Esophagus (tissue), 2 donors: Measurements from ENCODE around the gene ASIC3. TPM values are rescaled to one million over a fixed set of nuclear protein-coding genes. Genes with fewer than 3 reads are reported as not detected.

ENCODE experiments used
- H3K27ac ChIP-seq, 2 donors: one replicate each; pipeline ENCODE4 v1.5.1; 2013; ENCODE audit warnings: low read depth in 2 of 2, mild to moderate bottlenecking in 2 of 2, inconsistent platforms in 1 of 2, low read length in 1 of 2, moderate library complexity in 1 of 2
- H3K27me3 ChIP-seq, 2 donors: one replicate each; pipeline ENCODE4 v1.6.1; 2013; ENCODE audit warnings: low read length in 2 of 2, control low read depth in 1 of 2, mild to moderate bottlenecking in 1 of 2; ENCODE audit not compliant: insufficient read depth in 2 of 2, control insufficient read depth in 1 of 2
- H3K36me3 ChIP-seq, 2 donors: one replicate each; pipeline ENCODE4 v1.6.1; 2013; ENCODE audit warnings: low read length in 1 of 2; ENCODE audit not compliant: control insufficient read depth in 2 of 2, insufficient read depth in 2 of 2
- H3K4me1 ChIP-seq, 2 donors: one replicate each; pipeline ENCODE4 v1.6.1; 2013; ENCODE audit warnings: low read length in 1 of 2; ENCODE audit not compliant: control insufficient read depth in 2 of 2, insufficient read depth in 2 of 2
- H3K4me3 ChIP-seq, 2 donors: one replicate each; pipeline ENCODE4 v1.5.1; 2013; ENCODE audit warnings: low read length in 2 of 2, mild to moderate bottlenecking in 2 of 2, low read depth in 1 of 2, moderate library complexity in 1 of 2
- H3K9me3 ChIP-seq, 2 donors: one replicate each; pipeline ENCODE4 v1.6.1; 2013; ENCODE audit warnings: mild to moderate bottlenecking in 2 of 2, low read depth in 1 of 2, low read length in 1 of 2, moderate library complexity in 1 of 2; ENCODE audit not compliant: control insufficient read depth in 2 of 2, insufficient read depth in 1 of 2
- WGBS, 2 donors: extraction: QIAGEN DNeasy Blood & Tissue Kit; methylation state at CpG; one replicate each; pipeline ENCODE4 v1.1.7; 2013; 5-methylcytosine and 5-hydroxymethylcytosine counted together
- polyA plus RNA-seq, 2 donors: library from polyadenylated mRNA; stranded (reverse); fragments of 200-250 nt; gene quantifications; one replicate each; pipeline ENCODE4 v1.2.3, GENCODE V29; 2013
- donor health status: healthy with polysubstance abuse.
- donor health status: Bipolar disorder and iron deficiency.

The ASIC3 gene
- polyA plus RNA-seq, 2 donors, result 1.1 to 4.2 TPM

DNA sequence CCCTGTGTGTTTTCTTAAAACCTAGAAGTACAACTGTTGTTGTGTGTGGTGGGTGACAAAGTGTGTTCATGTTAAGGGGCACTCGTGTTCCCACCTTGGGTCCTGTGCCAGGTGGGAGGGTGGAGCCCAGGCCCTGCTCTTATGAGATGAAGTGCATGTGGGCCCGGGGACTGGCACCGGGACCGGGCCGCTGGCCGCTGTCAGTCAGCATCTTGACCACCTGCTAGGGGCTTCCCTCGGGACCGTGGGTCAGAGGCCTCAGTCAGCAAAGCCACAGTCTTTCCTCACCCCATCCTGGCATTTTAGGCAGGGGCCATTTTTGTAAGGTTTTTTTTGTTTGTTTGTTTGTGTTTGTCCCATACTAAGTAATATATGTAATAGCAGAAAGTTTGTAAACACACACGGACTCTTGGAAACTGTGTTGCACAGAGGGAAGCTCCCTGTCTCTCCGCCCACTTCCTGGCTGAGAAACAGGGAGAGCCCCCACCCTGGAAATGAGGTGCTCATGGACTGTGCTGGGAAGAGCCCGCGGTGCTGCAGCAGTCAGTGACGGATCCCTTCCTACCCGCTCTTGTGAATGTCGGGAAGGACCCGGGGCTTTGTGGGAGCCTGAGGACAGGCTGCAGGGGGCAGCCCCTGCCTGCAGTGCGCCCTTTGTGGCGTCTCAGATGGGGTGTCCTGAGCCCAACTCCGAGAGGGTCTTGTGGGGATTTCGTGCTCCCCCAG, 51.3 kb downstream of the ASIC3 start:
- Histone ChIP-seq H3K9me3 (no peaks in the 10 kb centered on the region), H3K4me1 (peaks cover 2 to 5% of the 10 kb centered on the region in 2 donors), H3K27ac (no peak overlapping the region), H3K27me3 (no peaks in the 10 kb centered on the region), H3K4me3 (no peak overlapping the region), H3K36me3 (peaks cover 0 to 2% of the 10 kb centered on the region in 2 donors)
- WGBS, 2 donors, result 71 to 76% methylated on average over 20 of the region's 20 CpGs

DNA sequence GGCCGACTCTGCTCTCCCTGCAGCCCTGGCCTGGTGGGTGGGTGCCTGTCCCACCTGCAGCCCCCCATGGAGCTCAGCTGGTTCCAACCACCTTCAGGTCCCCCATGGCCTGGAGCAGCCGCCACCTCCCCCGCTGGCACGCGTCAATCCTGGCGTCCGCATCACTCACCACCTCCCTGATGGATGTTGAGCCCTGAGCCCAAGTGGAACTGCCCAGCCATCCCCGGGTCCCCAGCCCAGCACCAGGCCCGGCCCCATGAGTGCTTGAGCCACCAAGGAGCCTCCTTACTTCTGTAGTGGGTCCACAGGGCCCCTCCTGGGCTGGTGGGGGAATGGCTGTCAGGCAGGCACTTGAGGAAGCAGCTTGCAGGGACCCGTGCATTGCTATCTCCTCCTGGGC, 52.6 kb downstream of the ASIC3 start:
- H3K4me3 ChIP-seq, result no peak overlapping the region
- no peak overlapping the region for H3K27ac ChIP-seq
- H3K4me1 ChIP-seq, result peaks cover 2% of the 10 kb centered on the region in 2 donors
- no peaks in the 10 kb centered on the region for H3K9me3 ChIP-seq
- peaks cover 0 to 2% of the 10 kb centered on the region in 2 donors for H3K36me3 ChIP-seq
- WGBS, 2 donors, result 90 to 91% methylated on average over 10 of the region's 10 CpGs
- H3K27me3 ChIP-seq, result no peaks in the 10 kb centered on the region

DNA sequence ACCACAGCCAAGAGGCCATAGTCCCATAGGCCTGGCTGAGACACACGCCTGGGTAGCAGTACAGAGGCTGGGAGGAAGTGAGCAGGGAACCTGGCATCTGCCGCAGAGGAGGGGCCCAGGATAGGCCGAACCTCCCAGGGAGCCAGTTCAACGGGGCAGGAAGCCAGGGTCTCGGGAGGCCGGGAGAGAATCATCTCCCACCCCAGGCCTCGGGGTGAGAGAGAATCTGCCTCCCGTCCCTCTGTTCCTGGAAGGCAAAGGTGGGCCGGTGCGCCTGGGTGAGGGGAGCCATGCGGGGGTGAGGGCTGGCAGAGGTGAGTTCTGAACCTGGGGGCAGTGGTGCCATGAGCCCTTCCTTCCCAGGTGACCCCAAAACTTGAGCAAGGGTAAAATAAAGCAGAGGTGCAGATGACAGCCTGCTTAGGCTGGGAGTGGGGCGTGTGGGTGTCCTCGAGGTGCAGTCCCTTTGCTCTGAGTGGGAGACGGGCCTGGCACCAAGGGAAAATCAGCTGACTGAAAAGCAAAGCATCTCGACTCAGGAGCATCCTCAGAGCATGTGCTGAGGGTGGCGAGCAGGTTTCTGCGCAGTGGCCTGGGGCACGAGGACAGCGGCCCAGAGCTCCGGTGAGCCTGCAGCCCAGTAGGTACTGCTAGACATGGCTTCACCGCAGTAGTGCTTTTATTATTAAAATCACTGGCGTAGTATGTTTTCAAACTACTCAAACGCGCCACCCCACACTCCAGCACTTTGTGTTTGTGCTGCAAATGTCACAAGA, 53.5 kb downstream of the ASIC3 start:
- H3K4me3 ChIP-seq, result no peak overlapping the region
- no peak overlapping the region for H3K27ac ChIP-seq
- peaks cover 0 to 2% of the 10 kb centered on the region in 2 donors for H3K4me1 ChIP-seq
- peaks cover 0 to 2% of the 10 kb centered on the region in 2 donors for H3K36me3 ChIP-seq
- 83 to 86% methylated on average over 24 of the region's 24 CpGs for WGBS, 2 donors
- H3K9me3 ChIP-seq, result no peaks in the 10 kb centered on the region
- H3K27me3 ChIP-seq, result no peaks in the 10 kb centered on the region

Other genes with a start within 250 kb of the ASIC3 start
- gene TMEM176B, start 248.2 kb upstream of the ASIC3 start, polyA plus RNA-seq, result 10 to 100 TPM in 1 of 2 donors, 1 to 10 TPM in 1; 5.7 to 15.6 TPM
- 1 to 10 TPM; 4.8 to 9.4 TPM for gene TMEM176A, start 247.8 kb upstream of the ASIC3 start, polyA plus RNA-seq
- gene AOC1, start 196.0 kb upstream of the ASIC3 start, polyA plus RNA-seq, result 1 to 10 TPM in 1 of 2 donors, under 1 TPM in 1; 0.75 to 1.6 TPM
- gene KCNH2, start 70.2 kb upstream of the ASIC3 start, polyA plus RNA-seq, result 1 to 10 TPM in 1 of 2 donors, under 1 TPM in 1; 0.88 to 2.0 TPM
- gene NOS3, start 57.5 kb upstream of the ASIC3 start, polyA plus RNA-seq, result 1 to 10 TPM; 4.5 to 4.9 TPM
- gene ATG9B, start 24.0 kb upstream of the ASIC3 start, polyA plus RNA-seq, result 100 to 1,000 TPM in 1 of 2 donors, 10 to 100 TPM in 1; 36.0 to 143 TPM
- 10 to 100 TPM; 24.0 to 27.6 TPM for gene ABCB8, start 20.1 kb upstream of the ASIC3 start, polyA plus RNA-seq
- gene CDK5, start 9.4 kb downstream of the ASIC3 start, polyA plus RNA-seq, result 1 to 10 TPM; 5.2 to 9.7 TPM
- gene SLC4A2, start 11.1 kb downstream of the ASIC3 start, polyA plus RNA-seq, result 10 to 100 TPM; 35.7 to 45.5 TPM
- 100 to 1,000 TPM in 1 of 2 donors, 10 to 100 TPM in 1; 80.0 to 144 TPM for gene FASTK, start 32.3 kb downstream of the ASIC3 start, polyA plus RNA-seq
- 10 to 100 TPM; 33.4 to 64.2 TPM for gene TMUB1, start 35.0 kb downstream of the ASIC3 start, polyA plus RNA-seq
- 10 to 100 TPM; 60.8 to 98.8 TPM for gene AGAP3, start 37.9 kb downstream of the ASIC3 start, polyA plus RNA-seq
- not detected for gene GBX1, start 119.2 kb downstream of the ASIC3 start, polyA plus RNA-seq
- gene ASB10, start 138.7 kb downstream of the ASIC3 start, polyA plus RNA-seq, result under 1 TPM in 1 of 2 donors, not detected in 1; 0.01 TPM
- not detected for gene H2BK1, start 162.0 kb downstream of the ASIC3 start, polyA plus RNA-seq
- 10 to 100 TPM in 1 of 2 donors, 1 to 10 TPM in 1; 8.6 to 19.8 TPM for gene ABCF2, start 178.7 kb downstream of the ASIC3 start, polyA plus RNA-seq
- 10 to 100 TPM; 10.8 to 13.6 TPM for gene CHPF2, start 184.0 kb downstream of the ASIC3 start, polyA plus RNA-seq
- 1 to 10 TPM; 7.5 to 8.3 TPM for gene SMARCD3, start 200.2 kb downstream of the ASIC3 start, polyA plus RNA-seq